ENCODE data around the gene GRID1.

- no peak for TF ChIP-seq POLR2A (IDR thresholded peaks at IDR 0.05)
- TF ChIP-seq, protein P1, sequence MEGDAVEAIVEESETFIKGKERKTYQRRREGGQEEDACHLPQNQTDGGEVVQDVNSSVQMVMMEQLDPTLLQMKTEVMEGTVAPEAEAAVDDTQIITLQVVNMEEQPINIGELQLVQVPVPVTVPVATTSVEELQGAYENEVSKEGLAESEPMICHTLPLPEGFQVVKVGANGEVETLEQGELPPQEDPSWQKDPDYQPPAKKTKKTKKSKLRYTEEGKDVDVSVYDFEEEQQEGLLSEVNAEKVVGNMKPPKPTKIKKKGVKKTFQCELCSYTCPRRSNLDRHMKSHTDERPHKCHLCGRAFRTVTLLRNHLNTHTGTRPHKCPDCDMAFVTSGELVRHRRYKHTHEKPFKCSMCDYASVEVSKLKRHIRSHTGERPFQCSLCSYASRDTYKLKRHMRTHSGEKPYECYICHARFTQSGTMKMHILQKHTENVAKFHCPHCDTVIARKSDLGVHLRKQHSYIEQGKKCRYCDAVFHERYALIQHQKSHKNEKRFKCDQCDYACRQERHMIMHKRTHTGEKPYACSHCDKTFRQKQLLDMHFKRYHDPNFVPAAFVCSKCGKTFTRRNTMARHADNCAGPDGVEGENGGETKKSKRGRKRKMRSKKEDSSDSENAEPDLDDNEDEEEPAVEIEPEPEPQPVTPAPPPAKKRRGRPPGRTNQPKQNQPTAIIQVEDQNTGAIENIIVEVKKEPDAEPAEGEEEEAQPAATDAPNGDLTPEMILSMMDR (IDR thresholded peaks at IDR 0.05) = no peak
- TF ChIP-seq EP300 (IDR thresholded peaks at IDR 0.05) = no peak
Measured at GRCh38 chr10:86103391-86104101, 263.0 kb downstream of the GRID1 start.
